ENCODE data around the gene KCNQ5.

Gene KCNQ5

DNA sequence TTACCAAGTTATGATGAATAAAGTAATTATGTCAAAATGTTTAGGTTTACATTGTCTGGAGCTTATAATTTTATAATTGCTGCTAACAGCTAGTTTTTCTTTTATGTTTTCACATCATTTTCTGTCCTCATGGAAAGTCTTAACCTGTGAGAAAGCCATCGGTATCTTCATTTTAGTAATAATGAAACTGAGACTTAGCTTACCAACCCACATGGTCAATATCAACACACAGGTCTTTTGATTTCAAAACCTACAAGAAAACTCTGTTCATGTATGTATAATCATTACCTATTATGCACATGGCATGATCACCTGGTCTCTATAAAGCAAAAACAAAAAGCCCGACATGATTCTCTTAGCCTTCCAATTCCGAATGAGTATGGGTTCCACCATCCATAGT is 61.9 kb downstream of the KCNQ5 start:
- DNase-seq, result no peak

DNA sequence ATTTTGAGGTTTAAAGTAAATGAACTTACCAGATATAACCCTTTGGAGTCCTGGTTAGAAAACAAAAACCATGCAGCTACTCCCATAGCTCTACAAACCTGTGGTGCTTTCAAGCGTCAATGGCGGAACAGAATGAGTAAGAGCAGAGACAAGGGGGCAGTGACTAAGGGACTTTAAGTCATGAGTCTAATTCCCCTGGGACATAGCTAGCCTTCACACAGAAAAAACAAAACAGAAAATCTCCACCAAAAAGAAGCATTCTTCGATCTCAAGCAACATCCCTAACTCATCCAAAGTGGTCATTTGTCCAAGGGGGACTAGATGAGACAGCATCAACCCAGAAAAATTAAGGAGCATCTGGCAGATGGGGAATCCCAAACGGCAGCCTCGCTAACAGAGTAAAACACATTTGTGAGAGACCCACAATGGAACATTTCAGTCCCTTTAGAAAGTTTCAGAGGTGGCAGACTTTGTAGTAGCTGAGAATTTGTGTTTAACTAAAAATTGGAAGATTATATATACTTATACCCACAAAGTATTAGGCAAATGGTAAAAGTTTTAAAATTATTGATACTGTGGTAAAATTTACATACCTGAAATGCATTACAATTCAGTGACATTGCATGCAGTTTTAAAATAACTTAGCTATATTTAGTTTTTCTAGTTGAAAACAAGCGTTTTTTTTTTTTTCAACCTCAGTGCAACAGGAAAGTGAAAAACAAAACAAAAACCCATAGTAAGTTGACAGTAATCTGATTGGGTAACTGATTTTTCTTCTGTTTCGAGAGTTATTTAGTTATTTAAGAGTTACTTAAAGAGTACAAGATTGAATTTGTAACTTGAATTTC is 67.5 kb downstream of the KCNQ5 start:
- no peak for DNase-seq

DNA sequence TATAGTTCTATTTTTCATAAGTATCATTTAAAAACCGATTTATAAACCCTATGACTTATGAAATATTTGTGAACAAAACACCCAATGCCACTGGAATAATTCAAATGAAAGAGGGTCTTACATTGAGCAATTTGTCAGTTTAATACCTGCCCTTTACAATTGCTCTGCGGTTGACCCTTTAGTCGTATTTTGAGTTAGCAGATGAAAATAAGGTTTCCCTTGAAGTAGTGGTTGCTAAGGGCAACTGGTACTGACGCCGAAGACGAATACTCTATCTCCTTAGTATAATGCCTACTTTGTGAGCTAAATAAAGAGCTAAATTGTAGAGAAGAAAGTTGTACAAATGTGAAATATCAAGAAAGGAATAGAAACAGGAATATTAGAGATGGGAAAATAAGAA is 69.4 kb downstream of the KCNQ5 start:
- no peak for DNase-seq

DNA sequence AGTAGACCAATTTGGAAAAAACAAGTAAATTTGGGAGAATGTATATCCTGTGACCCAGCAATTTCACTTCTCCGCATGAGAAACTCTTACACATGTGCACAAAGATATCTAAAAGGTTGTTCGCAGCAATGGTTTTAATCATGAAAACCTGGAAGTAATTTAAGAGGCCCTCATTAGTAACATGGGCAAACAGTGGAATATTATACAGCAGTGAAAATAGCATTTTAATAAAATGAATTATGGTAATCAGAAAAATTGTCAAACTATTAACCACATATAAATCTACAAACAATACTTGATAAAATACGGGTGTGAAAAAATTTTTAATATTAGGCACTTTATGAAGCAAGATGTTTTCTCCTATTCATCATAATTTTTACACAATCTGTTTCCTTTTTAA is 74.2 kb downstream of the KCNQ5 start:
- DNase-seq, result no peak

DNA sequence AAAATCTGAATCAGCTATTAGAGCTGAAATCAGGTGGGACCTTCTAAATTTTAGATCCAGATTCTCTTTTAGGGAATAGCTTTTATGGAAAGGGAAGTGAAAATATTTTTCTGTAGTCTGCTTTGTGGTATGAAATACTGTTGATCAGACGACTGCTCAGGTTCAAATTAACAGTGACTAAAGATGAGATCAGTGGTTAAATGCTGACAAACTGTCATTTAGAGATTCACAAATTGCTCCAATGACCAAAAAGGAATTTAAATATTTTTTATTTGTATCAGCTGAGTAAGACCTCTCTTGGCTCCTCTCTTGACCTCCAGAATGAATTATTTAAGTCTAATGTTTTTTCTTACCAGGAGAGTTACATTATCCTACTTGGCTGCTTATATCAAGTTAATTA is 77.3 kb downstream of the KCNQ5 start:
- no peak for DNase-seq

DNA sequence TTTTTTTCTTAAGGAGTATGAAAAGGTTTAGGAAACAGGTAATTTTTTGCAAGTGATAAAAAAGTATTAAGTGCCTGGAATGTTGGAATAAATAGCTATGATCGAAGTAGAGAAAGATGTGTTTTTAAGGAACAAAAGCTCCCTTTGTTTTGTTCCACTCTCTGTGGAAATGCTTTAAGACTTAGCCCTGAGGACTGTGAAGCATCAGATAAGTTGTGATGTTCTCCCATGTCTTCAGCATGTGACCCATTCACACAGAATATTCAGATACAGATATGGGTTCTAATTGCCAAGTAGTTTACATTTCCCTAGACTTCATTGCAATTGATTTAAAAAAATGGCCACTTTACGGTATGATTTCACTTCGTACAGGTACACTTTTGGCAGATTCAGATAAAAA is 80.6 kb downstream of the KCNQ5 start:
- no peak for DNase-seq

DNA sequence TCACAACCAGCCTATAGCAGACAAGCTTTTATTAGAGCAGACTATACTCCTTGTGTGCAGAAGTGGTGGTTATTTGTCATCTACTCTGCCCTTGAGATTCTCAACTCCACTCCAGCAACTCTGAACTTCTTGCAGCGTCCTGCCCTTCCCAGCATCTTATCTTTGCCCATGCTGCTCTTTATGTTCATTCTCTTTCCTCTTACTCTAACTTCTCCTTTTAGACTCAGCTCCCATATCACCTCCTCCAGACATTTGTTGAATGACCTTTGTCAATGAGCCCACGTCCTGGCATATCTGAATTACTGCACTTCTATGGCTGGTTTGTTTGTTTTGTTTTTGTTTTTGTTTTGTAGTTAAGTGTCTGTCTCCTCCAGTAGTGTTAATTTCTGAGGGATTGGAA is 81.2 kb downstream of the KCNQ5 start:
- DNase-seq, result no peak

DNA sequence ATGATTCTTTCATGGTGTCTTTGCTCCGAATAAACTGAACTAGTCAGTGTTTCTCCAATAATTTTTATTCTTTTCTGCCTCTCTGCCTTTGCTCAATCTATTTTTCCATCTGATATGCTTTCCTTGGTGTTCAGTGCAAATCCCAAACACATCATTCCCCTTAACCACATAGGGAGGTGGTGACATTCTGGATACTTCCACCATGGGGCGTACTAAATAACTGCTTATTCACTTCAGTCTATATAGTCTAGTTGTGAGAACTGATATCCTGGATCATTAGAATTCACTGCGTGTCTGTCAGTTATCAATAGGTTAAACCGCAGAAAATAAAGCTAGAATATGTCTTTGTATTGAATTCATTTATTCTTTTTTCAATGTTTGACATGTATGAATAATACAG is 83.1 kb downstream of the KCNQ5 start:
- DNase-seq, result no peak

DNA sequence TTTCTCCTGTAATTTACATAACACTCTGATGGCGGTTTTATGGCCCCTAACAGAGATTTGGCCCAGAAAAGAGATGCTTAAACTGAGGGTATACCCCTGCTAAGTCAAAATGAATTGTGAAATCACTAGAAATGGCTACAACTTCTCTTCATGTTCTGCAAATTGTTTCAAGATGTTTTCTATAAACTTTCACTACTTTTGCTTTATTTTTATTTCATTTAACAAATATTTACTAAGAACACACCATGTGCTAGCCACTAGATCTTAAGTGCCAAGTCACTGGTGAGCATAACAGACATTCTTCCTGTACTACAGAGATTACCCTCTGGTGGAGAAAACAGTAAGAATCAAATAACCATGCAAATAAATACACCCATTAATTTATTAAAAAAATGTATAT is 87.6 kb downstream of the KCNQ5 start:
- no peak for DNase-seq

DNA sequence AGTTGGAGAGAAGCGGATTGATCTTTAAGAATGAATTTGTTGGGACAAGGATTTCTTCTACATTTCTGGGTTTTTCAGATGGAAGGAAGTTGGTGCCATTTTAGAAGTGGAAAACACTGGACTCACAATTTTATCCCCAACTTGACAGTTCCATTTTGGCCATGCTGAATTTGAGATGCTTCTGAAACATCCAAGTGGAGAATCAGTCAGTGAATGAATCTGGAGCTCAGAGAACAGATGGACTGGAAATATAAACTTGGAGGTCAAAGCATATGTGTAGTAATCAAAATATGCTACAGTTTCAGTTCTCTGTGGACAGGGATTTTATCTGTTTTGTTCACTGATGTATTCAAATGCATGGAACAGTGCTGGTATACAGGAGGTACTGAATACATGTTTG is 89.9 kb downstream of the KCNQ5 start:
- no peak for DNase-seq

DNA sequence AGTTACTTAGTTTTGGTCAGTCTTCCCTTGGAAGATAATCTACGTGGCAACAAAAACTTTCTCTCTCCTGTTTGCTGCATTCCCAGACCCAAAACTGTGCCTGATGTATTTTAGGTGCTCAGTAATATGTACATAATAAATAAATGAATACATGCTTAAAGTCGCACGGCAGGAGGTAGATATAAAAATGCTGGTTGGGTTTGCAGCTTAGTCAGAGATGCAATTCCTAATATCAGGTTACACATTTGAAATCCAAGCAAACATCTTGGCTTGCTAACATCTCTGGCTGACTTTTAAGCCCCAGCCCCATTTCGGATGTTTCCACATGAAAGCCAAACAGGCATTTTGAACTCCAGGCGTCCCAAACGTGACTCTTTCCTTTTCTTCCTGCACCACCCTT is 91.0 kb downstream of the KCNQ5 start:
- DNase-seq, result no peak

DNA sequence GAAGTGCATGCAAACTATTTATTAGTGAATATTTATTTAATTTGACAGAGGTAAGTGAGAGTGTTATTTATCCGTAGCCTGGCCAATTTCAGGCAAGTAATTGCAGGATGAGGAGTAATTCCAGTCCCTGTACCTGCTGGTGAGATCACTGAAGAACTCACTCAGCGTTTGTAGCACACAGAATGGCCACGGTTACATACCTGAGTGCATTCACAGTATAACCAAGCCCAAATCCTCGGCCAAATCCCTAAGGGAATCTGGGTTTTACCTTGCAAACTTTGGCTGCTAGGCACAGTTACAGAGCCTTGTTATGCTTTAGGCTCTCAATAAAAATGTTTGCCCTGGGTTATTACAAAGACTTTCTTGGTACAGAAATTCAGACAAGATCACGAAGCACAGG is 93.3 kb downstream of the KCNQ5 start:
- no peak for DNase-seq

DNA sequence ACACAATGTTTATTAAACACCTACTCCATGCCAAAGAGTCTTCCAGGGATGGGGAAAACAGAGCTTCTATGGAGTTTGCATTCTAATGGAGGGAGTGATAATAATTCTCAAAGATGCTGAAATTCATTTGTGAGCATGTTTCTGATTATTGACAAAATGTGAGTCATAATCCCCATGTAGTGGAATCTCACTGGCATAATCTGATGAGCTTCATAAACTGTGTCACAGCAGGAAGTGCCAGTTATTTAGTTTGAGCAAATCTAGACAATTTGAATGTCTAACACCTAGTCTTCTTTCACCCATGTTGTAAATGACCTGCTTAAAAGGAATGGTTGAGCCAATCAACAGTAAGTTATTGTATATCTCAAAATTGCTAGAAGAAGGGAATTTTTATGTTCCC is 95.1 kb downstream of the KCNQ5 start:
- no peak for DNase-seq

DNA sequence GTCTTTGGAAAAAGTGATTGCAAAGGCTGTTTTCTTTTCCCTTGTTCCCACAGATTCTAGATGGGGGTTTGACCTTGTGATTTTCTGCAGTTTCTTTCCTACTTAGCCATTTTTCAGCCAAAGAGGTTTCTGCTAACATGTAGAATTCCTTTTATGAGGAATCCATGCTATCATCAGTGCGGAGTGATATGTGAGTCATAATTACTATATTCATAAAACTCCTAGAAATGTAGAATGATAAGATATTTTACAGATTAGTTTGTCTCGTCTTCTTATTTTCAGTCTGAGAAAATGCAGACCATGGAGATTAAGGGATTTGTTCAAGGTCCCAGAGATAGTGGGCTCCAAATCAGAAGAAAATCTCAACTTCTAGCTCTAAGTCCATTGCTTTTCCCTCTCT is 98.6 kb downstream of the KCNQ5 start:
- no peak for DNase-seq

DNA sequence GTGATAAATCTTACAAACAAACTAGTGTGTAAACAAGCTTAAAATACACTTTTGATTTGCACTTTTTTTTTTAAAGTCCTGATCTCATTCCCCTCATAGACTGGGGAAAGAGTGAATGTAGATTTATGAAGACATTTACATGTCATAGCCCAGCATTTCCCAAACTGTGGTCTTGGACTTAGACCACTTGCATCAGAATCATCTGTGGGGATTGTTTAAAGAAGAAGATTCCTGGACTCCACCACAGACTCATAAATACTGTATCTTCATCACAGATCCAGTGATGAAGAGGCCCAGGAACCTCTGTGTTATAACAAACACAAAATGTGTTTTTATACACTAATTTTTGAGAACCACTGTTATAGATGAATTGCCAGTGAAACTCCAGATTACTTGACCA is 99.5 kb downstream of the KCNQ5 start:
- no peak for DNase-seq

DNA sequence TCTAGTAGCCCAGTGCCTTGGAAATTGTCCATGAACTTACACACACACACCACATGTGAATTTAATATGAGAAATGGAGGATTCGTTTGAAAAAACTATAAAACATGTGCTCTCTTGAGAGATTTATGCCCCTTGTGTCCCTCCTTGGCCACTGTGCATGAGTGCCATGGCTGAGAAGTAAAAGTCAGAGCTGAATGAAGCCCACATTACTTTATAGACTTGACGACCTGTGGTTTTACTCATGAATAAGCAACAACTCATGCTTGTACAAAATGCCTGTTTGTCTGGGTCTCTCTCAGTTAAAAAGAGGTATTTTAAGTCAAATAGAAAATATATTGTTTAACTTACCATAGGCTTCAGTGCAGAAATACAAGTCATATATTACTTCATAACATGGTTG is 102.7 kb downstream of the KCNQ5 start:
- no peak for DNase-seq

DNA sequence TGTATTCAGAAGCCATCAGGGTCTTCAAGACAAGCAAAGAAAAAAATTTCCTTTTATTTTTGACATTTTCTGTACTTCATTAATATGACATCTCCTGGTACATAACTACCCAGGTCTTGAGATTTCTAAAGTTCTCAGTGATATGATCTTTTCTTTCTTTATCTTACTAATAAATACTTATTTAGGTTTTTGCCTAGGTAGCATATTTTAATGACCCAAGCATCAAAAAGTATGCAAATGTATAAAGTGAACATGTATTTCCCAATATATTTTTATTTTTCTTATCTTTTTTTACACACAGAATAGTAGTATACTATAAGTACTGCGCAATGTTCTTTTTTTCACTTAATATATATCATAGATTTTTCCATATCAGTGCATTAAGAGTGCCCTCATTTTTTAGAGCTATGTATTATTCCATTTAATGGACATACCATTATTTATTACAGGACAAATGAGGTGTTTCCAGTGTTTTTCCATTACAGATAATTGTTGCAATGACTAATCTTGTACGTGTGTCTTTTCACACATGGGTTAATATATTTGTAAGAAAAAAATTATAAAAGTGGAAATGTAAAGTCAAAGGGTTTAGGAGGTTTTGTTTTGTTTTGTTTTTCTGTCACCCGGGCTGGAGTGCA is 107.0 kb downstream of the KCNQ5 start:
- DNase-seq, result no peak

DNA sequence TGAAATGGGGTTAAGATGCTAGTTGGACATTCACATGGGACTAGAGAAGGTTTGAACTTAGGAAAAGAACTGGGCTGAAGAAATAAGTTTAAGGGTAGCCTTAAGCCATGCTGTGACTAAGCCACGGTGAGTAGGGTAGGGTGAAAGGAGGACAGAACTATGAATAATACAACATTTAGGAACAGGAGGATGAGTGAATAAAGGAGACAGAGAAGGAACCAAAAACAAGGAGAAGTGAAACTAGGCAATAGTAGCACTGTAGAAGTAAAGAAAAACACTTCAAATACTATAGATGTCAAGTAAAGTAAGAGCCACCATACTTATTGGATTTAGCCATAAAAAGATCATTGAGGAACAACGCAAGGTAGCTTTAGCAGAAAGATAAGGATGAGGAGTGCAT is 111.2 kb downstream of the KCNQ5 start:
- no peak for DNase-seq

DNA sequence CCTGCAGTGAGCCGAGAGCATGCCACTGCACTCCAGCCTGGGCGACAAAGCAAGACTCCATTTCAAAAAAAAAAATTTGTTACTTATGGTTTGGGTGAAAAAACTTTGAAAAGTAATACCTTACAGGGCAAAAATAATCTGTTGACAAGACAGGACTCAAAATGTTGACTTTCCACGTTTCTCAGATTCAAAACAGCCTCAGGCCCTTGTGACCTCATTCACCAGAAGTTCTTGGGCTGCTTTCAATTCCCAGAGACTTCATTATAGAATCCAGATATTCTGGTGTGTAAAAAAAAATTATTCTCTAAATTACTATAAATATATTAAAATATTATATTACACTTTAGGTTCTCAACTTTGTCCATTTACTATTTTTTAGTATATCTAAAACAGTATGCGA is 116.2 kb downstream of the KCNQ5 start:
- no peak for DNase-seq

DNA sequence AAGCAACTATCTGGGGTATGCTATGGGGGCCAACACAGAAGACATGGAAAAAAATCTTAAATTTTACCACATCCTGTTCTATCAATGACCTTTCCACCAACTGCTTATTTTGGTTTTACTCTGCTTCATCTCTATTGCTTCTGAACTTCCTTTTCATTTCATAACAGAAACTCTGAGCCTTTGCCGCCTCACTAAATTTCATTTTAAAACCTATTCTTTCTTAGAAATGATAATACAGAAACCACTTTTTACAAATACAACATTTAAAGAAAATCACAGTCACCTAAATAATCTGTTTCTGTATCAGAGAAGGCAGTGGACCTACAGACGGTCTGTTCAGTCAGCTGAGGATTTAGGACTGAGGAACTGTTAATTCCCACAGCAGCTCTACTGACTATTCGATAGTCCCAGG is 117.5 kb downstream of the KCNQ5 start:
- no peak for DNase-seq

DNA sequence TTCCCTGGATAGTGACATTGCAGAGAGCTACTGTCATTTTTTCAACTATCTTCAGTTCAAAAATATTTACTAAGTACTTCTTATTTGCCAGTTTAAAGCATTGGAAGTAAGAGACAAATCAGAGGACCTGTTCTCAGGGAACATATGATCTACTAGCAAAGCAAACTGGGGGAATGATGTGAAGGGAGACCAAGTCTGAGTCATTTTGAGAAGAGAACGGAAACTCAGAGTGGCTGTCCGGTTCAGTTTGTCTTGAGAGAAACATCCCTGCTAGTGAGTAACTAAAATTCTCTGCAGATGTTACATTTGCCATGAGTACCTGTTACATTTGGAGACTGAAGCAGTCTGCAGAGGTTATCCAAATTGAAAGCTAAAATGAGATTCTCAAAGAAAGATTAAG is 118.3 kb downstream of the KCNQ5 start:
- DNase-seq, result no peak

DNA sequence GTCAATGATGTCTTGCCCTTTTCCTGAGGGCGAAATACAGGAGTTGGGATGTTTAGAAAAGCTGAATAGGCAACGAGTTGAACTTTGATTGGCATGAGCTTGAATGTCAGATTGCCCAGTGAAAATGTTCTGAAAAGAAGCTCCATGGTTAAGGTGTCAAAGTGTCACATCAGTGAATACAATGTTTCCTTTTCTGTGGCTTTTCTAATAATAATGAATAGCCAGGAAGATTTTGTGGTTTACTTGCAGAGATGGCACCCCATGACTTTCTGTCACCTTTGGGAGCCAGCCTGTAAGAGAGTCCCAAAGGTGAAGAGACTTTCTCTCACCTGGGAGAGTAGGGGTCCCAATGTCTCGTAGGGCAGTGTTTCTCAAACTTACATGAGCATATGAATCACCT is 119.2 kb downstream of the KCNQ5 start:
- no peak for DNase-seq

DNA sequence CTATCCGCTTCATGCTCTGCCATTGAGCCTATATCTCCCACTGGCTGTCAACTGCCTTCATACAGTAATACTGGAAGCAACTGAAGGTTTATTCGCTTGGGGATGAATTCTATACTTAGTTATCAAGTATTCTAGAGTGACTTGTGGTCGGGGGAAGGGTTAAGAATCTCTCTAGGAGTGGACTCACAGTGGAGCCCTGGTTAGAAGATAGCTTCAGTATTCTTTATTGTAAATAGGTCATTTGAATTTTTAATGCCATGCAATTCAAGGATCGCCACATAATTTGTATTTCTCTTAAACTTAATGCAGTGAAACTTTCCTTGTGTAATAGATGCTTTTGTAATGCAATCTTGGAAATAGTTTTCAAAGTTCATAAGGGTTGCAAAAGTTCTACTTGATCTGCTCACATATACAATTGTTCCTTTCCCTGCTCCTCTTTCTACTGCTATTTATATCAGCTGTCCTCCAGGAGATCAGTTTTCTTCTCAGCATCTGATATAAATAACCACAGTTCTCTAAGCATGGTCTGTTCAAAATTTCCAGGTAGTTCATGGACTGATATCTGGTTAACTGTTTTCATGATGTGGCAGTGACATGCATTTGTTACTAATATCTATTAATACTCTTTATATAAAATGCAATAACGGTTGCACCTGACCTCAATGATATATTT is 120.3 kb downstream of the KCNQ5 start:
- no peak for DNase-seq

DNA sequence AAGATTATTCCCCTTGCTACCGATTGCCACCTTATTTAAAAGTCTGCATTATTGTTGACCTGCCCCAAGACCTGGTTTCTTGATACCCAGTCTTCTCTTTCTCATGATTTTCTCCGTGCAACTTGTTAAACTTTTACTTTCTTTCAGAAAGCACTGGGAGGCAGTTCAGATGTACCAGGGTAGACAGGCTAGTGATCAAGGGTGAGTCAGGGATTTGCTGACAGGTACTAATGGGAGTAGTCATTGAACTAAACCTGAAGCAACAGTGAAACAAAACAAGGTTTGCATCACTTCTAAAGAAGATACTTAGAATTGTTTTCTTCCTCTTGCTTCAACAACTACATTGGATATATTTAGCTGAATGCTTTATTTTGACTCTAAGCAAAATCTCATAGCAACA is 124.4 kb downstream of the KCNQ5 start:
- DNase-seq, result no peak

All from CD4-positive, alpha-beta T cell treated with Interleukin-4 for 1 hour (primary cell).